22Rv1 (cell line): Measurements from ENCODE around the gene SS18L1.

Source experiments
- ZFX ChIP-seq: fragments of 450-650 bp; IDR thresholded peaks from 2 replicates; pipeline ENCODE4 v1.6.1; 2017; ENCODE audit warnings: antibody characterized with exemption, borderline replicate concordance
- TF ChIP-seq, protein P1 (sequence below): fragments of 450-650 bp; IDR thresholded peaks from 2 replicates; pipeline ENCODE4 v1.5.1; 2017; ENCODE audit warnings: mild to moderate bottlenecking

GRCh38 chr20:62137092-62137384, 6.5 kb upstream of the SS18L1 start:
- TF ChIP-seq, protein P1, sequence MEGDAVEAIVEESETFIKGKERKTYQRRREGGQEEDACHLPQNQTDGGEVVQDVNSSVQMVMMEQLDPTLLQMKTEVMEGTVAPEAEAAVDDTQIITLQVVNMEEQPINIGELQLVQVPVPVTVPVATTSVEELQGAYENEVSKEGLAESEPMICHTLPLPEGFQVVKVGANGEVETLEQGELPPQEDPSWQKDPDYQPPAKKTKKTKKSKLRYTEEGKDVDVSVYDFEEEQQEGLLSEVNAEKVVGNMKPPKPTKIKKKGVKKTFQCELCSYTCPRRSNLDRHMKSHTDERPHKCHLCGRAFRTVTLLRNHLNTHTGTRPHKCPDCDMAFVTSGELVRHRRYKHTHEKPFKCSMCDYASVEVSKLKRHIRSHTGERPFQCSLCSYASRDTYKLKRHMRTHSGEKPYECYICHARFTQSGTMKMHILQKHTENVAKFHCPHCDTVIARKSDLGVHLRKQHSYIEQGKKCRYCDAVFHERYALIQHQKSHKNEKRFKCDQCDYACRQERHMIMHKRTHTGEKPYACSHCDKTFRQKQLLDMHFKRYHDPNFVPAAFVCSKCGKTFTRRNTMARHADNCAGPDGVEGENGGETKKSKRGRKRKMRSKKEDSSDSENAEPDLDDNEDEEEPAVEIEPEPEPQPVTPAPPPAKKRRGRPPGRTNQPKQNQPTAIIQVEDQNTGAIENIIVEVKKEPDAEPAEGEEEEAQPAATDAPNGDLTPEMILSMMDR, result peak; percentile 63
- TF ChIP-seq ZFX, result no peak
